Brain microvascular endothelial cell (primary cell): ENCODE data around the gene LAMA1.

Experiments
- DNase-seq: peaks from one replicate; pipeline ENCODE4 v3.0.0-alpha.2; 2020
- H3K27ac ChIP-seq: fragments of 250-450 bp; sonication (Bioruptor Pico); 2 replicates; pipeline ENCODE4 v1.5.1; 2020; ENCODE audit warnings: mild to moderate bottlenecking, moderate library complexity
- H3K27me3 ChIP-seq: fragments of 250-450 bp; sonication (Bioruptor Pico); replicated peaks from 2 replicates; pipeline ENCODE4 v1.5.1; 2020; ENCODE audit warnings: mild to moderate bottlenecking
- H3K36me3 ChIP-seq: fragments of 250-450 bp; sonication (Bioruptor Pico); replicated peaks from 2 replicates; pipeline ENCODE4 v1.5.1; 2020; ENCODE audit warnings: mild to moderate bottlenecking
- H3K4me3 ChIP-seq: 2 replicates; pipeline ENCODE4 v1.5.1; 2011; ENCODE audit warnings: low read depth, mild to moderate bottlenecking, control low read depth, low read length, moderate library complexity
- in situ Hi-C: cut with HindIII; loops from 2 replicates; pipeline ENCODE4 v1.10.0; 2017; ENCODE audit warnings: low sequenced_read_pairs, low pct_ligation_motif_present
- TF ChIP-seq, protein P1 (sequence below): IDR thresholded peaks from 2 replicates; pipeline ENCODE4 v1.5.1; 2011; ENCODE audit warnings: low read depth, mild to moderate bottlenecking, moderate library complexity, low read length, control low read depth, inconsistent platforms; ENCODE audit errors: missing control alignments

The LAMA1 gene

DNA sequence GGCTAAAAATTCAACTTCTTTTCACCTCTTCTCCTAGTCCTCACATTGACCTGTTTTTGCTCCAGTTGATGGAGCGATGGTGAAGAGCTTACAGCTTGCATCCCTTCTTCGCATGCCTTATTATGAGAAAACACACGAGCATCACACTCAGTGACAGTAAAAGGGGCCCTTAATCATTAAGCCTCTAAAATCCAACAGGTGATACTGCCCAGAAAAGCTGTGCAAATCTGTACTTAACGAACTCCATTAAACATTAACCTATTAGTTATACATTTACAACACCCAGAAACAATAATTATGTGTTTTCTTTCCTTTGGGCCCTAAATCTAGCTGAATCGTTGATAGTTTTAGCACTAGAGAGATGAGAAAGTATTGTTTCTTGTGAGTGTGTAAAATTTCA is 54.8 kb downstream of the LAMA1 start:
- TF ChIP-seq, protein P1, sequence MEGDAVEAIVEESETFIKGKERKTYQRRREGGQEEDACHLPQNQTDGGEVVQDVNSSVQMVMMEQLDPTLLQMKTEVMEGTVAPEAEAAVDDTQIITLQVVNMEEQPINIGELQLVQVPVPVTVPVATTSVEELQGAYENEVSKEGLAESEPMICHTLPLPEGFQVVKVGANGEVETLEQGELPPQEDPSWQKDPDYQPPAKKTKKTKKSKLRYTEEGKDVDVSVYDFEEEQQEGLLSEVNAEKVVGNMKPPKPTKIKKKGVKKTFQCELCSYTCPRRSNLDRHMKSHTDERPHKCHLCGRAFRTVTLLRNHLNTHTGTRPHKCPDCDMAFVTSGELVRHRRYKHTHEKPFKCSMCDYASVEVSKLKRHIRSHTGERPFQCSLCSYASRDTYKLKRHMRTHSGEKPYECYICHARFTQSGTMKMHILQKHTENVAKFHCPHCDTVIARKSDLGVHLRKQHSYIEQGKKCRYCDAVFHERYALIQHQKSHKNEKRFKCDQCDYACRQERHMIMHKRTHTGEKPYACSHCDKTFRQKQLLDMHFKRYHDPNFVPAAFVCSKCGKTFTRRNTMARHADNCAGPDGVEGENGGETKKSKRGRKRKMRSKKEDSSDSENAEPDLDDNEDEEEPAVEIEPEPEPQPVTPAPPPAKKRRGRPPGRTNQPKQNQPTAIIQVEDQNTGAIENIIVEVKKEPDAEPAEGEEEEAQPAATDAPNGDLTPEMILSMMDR: no peak
- no peaks in the 10 kb centered on the region for H3K36me3 ChIP-seq
- in situ Hi-C loops: no loop called here

DNA sequence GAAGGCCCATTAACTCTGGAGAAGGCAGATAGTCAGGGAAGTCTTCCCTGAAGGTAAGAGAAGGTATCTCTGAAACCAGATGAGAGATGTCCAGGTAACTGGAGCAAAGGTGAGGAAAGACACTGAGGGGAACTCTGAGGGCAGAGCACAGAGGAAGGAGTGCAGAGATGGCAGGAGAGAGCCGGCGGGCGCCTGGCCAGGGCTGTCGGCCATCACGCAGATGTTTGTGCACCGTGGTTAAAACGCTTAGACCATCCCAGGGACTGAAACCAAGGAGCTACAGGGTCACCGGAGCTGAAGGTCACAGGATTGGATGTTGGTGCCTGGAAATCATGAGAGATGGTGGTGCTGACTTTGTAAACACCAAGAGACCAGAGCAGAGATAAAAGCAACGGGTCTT is 55.4 kb downstream of the LAMA1 start:
- Histone ChIP-seq H3K27ac (no peak overlapping the region), H3K4me3 (no peak overlapping the region), H3K27me3 (no peaks in the 10 kb centered on the region), H3K36me3 (no peaks in the 10 kb centered on the region)
- TF ChIP-seq, protein P1: no peak
- no peak for DNase-seq
- in situ Hi-C loops: no loop called here

More for the DNA sequence above, 54.8 kb downstream of the LAMA1 start:
- Histone ChIP-seq H3K27ac (no peak overlapping the region), H3K4me3 (no peak overlapping the region), H3K27me3 (no peaks in the 10 kb centered on the region)
- no peak for DNase-seq

DNA sequence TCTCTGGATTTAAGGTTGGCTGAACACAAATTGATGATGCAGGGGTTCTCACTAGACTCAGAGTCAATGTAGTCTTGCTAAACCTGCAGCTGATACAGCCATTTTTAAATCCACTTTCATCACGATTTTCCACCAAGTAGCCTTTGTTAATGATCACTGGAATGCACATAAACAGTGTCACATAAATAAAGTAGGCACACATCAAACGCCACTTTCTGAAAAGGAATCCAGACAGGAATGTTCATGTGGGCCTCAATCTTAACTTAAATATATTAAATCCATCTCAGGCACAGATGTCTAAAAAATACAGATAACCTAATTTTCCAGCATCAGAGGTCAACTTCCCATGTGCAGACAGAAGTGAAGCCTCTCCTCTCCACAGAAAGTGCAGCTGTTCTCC is 58.3 kb downstream of the LAMA1 start:
- no peak for DNase-seq
- Histone ChIP-seq H3K36me3 (no peaks in the 10 kb centered on the region), H3K27me3 (no peaks in the 10 kb centered on the region), H3K27ac (no peak overlapping the region), H3K4me3 (no peak overlapping the region)
- in situ Hi-C loops: no loop called here
- TF ChIP-seq, protein P1: no peak

DNA sequence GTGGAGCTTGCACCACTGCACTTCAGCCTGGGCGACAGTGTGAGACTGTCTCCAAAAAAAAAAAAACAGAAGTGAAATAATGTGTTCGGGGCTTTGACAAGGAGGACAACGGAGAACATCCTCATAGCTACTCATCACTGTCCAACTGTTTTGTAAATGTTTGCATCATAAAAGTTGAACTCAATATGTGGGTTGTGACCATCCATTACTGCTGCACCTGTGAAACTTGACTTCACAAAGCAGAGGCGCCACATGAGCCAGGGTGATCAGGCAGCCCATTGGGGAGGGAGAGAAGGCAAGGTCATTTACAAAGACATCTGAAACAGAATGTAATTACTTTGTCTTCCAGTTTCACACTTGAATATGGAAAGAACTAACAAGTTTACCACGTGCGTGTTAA is 61.6 kb downstream of the LAMA1 start:
- no peaks in the 10 kb centered on the region for H3K36me3 ChIP-seq
- TF ChIP-seq, protein P1: no peak
- in situ Hi-C loops: no loop called here
- H3K27me3 ChIP-seq: no peaks in the 10 kb centered on the region
- H3K27ac ChIP-seq: no peak overlapping the region
- DNase-seq: no peak
- H3K4me3 ChIP-seq: no peak overlapping the region

DNA sequence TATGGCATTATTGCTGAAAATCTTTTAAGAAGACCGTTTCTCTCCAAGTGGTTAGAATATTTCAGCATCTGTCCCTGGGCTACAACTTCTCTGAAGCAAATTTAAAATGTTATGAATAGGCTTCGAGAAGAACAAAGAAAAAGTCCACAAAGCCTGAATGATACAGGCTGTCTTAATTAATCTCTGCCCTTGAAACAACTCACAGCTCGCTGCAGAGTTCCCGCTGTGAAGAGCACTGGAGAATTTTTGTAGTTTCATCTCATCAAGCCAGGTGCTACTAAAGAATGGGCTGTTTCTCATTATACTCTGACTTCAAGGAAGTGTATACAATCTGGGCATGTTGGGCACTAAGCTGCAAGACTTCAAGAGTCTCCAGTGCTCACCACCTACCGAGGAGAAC is 67.6 kb downstream of the LAMA1 start:
- DNase-seq: no peak
- H3K4me3 ChIP-seq: no peak overlapping the region
- H3K27ac ChIP-seq: no peak overlapping the region
- no peaks in the 10 kb centered on the region for H3K36me3 ChIP-seq
- no peaks in the 10 kb centered on the region for H3K27me3 ChIP-seq
- TF ChIP-seq, protein P1: no peak
- in situ Hi-C loops: no loop called here

DNA sequence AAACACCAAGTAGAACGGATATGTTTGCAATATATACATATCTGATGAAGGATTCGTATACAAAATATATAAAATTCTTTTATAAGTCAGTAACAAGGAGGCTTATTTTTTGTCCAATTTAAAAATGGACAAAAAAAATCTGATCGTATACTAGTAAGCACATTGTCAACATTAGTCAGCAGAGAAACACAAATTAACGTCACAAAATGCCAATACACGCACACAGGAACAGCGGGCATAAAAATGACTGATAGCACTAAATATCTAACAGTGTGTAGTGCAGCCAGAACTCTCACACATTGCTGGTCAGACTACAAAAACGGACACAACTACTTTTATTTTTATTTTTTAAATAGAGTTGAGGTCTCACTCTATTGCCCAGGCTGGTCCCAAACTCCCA is 69.5 kb downstream of the LAMA1 start:
- Histone ChIP-seq H3K27ac (no peak overlapping the region), H3K27me3 (no peaks in the 10 kb centered on the region), H3K36me3 (no peaks in the 10 kb centered on the region), H3K4me3 (no peak overlapping the region)
- in situ Hi-C loops: no loop called here
- DNase-seq: no peak
- TF ChIP-seq, protein P1: no peak
